Measurements from ENCODE around the gene PLCH1. TPM values are rescaled to one million over a fixed set of nuclear protein-coding genes. Genes with fewer than 3 reads are reported as not detected.

The PLCH1 gene
- total and polyA plus RNA-seq, 3 donors from 2014 or later, result 23.2 to 32.1 (median 29.3) TPM

GRCh38 chr3:155771126-155771525 lies 26.3 kb upstream of the PLCH1 start:
- Histone ChIP-seq H3K27me3 (no peaks in the 10 kb centered on the region), H3K9me3 (no peaks in the 10 kb centered on the region), H3K4me3 (no peak overlapping the region), H3K4me1 (no peaks in the 10 kb centered on the region), H3K36me3 (ENCODE audit: low read depth, missing control alignments) (no peaks in the 10 kb centered on the region), H3K27ac (no peak overlapping the region)
- WGBS, 2 donors, result 98 to 100% methylated on average over 6 of the region's 6 CpGs
- no peak for DNase-seq
- no peak for TF ChIP-seq CTCF (IDR thresholded peaks at IDR 0.05)
- TF ChIP-seq POLR2A (IDR thresholded peaks at IDR 0.05), result no peak
- intact Hi-C loops (cut with DNase I; ENCODE audit: low total_unique reads), result no loop called here

GRCh38 chr3:155766206-155766605 lies 21.3 kb upstream of the PLCH1 start:
- no peaks in the 10 kb centered on the region for H3K4me1 ChIP-seq
- H3K9me3 ChIP-seq, result no peaks in the 10 kb centered on the region
- no peak overlapping the region for H3K27ac ChIP-seq
- intact Hi-C loops (cut with DNase I; ENCODE audit: low total_unique reads), result no loop called here
- no peak overlapping the region for H3K4me3 ChIP-seq
- H3K36me3 ChIP-seq (ENCODE audit: low read depth, missing control alignments), result no peaks in the 10 kb centered on the region
- no peak for DNase-seq
- TF ChIP-seq CTCF (IDR thresholded peaks at IDR 0.05) (no peak), POLR2A (IDR thresholded peaks at IDR 0.05) (no peak)
- H3K27me3 ChIP-seq, result no peaks in the 10 kb centered on the region
- WGBS, 2 donors, result 84 to 92% methylated on average over 1 of the region's 1 CpG

DNA sequence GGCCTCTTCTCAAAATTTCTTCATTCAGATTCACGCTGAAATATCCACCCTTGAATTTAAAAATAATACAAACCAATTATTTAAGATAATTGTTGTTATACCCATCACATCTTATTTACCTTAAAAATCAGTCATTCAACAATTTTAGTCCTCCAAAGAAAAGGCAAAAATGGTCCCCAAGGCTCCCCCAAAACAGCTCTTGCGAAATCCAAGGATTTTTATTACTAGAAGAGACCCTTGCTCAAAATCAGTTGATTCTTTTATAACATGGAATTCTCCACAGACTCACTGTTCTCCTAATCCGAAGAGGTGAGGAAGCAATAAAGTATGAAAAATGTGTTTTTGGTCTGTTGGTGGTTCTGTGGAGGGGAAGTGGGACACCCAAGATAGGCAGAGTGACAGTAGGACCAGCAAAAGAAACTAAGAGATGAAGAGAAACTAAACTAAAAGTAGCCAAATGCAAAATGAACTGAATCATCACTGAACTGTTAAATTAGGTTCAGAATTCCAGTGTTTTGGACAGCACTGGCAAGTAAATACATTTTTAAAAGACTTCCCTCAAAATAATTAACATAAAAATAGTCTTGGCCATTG lies 19.1 kb upstream of the PLCH1 start:
- Histone ChIP-seq H3K4me1 (no peaks in the 10 kb centered on the region), H3K9me3 (no peaks in the 10 kb centered on the region), H3K27me3 (no peaks in the 10 kb centered on the region), H3K4me3 (no peak overlapping the region), H3K27ac (no peak overlapping the region), H3K36me3 (ENCODE audit: low read depth, missing control alignments) (no peaks in the 10 kb centered on the region)
- intact Hi-C loops (cut with DNase I; ENCODE audit: low total_unique reads), result no loop called here
- DNase-seq, result no peak
- no peak for TF ChIP-seq CTCF (IDR thresholded peaks at IDR 0.05)
- TF ChIP-seq POLR2A (IDR thresholded peaks at IDR 0.05), result no peak
- WGBS, 2 donors, result 81 to 92% methylated on average over 3 of the region's 3 CpGs

GRCh38 chr3:155760653-155761052 lies 15.8 kb upstream of the PLCH1 start:
- Histone ChIP-seq H3K27me3 (no peaks in the 10 kb centered on the region), H3K27ac (no peak overlapping the region), H3K36me3 (ENCODE audit: low read depth, missing control alignments) (no peaks in the 10 kb centered on the region), H3K4me1 (no peaks in the 10 kb centered on the region), H3K4me3 (no peak overlapping the region), H3K9me3 (no peaks in the 10 kb centered on the region)
- no peak for DNase-seq
- TF ChIP-seq CTCF (IDR thresholded peaks at IDR 0.05) (no peak), POLR2A (IDR thresholded peaks at IDR 0.05) (no peak)
- intact Hi-C loops (cut with DNase I; ENCODE audit: low total_unique reads), result no loop called here
- 95 to 96% methylated on average over 4 of the region's 4 CpGs for WGBS, 2 donors

DNA sequence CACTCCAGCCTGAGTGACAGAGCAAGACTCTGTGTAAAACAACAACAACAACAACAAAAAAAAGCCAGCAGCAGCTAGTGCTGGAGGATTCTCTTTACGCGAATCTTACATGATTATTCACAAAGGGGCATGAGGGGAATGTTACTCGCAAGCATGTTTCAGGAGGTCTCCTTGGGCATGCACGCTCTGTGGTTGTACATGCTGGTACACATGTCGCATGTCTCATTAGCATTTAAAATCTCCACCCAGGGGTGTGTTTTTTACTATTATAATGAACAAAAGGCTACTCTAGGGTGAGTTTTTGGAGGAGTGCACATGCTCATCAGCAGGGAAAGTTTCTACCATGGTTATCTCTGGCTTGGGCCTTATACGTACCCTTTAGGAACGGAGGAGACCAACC lies 12.7 kb upstream of the PLCH1 start:
- intact Hi-C loops (cut with DNase I; ENCODE audit: low total_unique reads), result no loop called here
- TF ChIP-seq CTCF (IDR thresholded peaks at IDR 0.05), result no peak
- no peak for TF ChIP-seq POLR2A (IDR thresholded peaks at IDR 0.05)

More for the DNA sequence above, 12.7 kb upstream of the PLCH1 start:
- no peak for DNase-seq
- Histone ChIP-seq H3K27ac (no peak overlapping the region), H3K27me3 (no peaks in the 10 kb centered on the region), H3K36me3 (ENCODE audit: low read depth, missing control alignments) (no peaks in the 10 kb centered on the region), H3K4me3 (no peak overlapping the region), H3K9me3 (no peaks in the 10 kb centered on the region), H3K4me1 (no peaks in the 10 kb centered on the region)
- WGBS, 2 donors, result 90 to 98% methylated on average over 7 of the region's 7 CpGs
